Thyroid gland (tissue), 4 donors: Measurements from ENCODE around the gene CCDC126. TPM values are rescaled to one million over a fixed set of nuclear protein-coding genes. Genes with fewer than 3 reads are reported as not detected.

ENCODE experiments used
- DNase-seq, 2 donors: peaks; one replicate each; pipeline ENCODE4 v3.0.0-alpha.2; 2019
- H3K27ac ChIP-seq, 3 donors: fragments of 200-600 bp; sonication (generic); 1 replicate in 2 of 3; 2 replicates in 1 of 3; pipeline ENCODE4 v1.5.1; 2016 to 2019; ENCODE audit warnings: mild to moderate bottlenecking in 1 of 3, moderate library complexity in 1 of 3
- H3K27me3 ChIP-seq: fragments of 200-600 bp; sonication (generic); one replicate; pipeline ENCODE4 v1.5.1; 2019
- H3K36me3 ChIP-seq, 2 donors: fragments of 200-600 bp; sonication (generic); one replicate each; pipeline ENCODE4 v1.5.1; 2016 to 2019
- H3K4me1 ChIP-seq, 2 donors: fragments of 200-600 bp; sonication (generic); one replicate each; pipeline ENCODE4 v1.5.1; 2017 to 2019
- H3K4me3 ChIP-seq, 3 donors: fragments of 200-600 bp; sonication (generic); replicated peaks in 1 of 3; 1 replicate in 2 of 3; 2 replicates in 1 of 3; pipeline ENCODE4 v1.5.1; 2016; ENCODE audit warnings: mild to moderate bottlenecking in 1 of 3
- H3K9me3 ChIP-seq: fragments of 200-600 bp; sonication (generic); one replicate; pipeline ENCODE4 v1.5.1; 2017
- POLR2A ChIP-seq, 2 donors: fragments of 450-650 bp; IDR thresholded peaks; one replicate each; pipeline ENCODE4 v1.6.1; 2017; ENCODE audit warnings: antibody characterized with exemption in 2 of 2, mild to moderate bottlenecking in 2 of 2, moderate library complexity in 1 of 2
- WGBS, 2 donors: methylation state at CpG; one replicate each; pipeline ENCODE4 v1.1.5; 2017; 5-methylcytosine and 5-hydroxymethylcytosine counted together
- intact Hi-C: fragments of 100-400 bp; cut with DNase I; formaldehyde crosslinking; loops from one replicate; pipeline ENCODE4 v1.15.1; 2023
- total RNA-seq, 4 donors: library from RNA; depleted of rRNA; stranded (reverse); fragments of >200 nt; gene quantifications; one replicate each; pipeline ENCODE4 v1.2.3, GENCODE V29; 2016
- TF ChIP-seq, protein P1 (sequence below), 6 experiments: fragments of 200-600 bp in 3 of 6; fragments of 450-650 bp in 3 of 6; sonication (generic) in 3 of 6; IDR thresholded peaks; one replicate each; pipeline ENCODE4 v1.5.1; 2016 to 2019; ENCODE audit warnings: antibody characterized with exemption in 6 of 6, mild to moderate bottlenecking in 2 of 6, inconsistent platforms in 1 of 6, moderate library complexity in 1 of 6

Gene CCDC126
- total RNA-seq, 4 donors from 2014 or later = 21.1 to 26.8 (median 23.9) TPM

DNA sequence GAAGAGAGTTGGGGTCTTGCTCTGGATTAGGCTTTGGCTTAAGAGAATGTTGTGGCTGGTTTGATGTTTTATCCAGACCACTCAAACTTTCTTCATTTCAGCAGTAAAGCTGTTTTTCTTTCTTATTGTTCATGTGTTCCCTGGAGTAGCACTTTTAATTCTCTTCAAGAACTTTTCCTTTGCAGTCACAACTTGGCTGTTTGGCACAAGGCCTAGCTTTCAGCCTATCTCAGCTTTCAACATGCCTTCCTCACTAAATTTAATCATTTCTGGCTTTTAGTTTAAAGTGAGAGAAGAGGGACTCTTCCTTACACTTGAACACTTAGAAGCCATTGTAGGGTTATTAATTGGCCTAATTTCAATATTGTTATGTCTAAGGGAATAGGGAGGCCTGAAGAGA is 18.1 kb downstream of the CCDC126 start:
- DNase-seq = peak; percentile 61 to 69
- Histone ChIP-seq H3K36me3 (no peaks in the 10 kb centered on the region), H3K27me3 (no peaks in the 10 kb centered on the region), H3K4me3 (no peak overlapping the region), H3K9me3 (no peaks in the 10 kb centered on the region), H3K4me1 (peaks cover 4 to 14% of the 10 kb centered on the region in 2 donors), H3K27ac (no peak overlapping the region)
- TF ChIP-seq, protein P1, sequence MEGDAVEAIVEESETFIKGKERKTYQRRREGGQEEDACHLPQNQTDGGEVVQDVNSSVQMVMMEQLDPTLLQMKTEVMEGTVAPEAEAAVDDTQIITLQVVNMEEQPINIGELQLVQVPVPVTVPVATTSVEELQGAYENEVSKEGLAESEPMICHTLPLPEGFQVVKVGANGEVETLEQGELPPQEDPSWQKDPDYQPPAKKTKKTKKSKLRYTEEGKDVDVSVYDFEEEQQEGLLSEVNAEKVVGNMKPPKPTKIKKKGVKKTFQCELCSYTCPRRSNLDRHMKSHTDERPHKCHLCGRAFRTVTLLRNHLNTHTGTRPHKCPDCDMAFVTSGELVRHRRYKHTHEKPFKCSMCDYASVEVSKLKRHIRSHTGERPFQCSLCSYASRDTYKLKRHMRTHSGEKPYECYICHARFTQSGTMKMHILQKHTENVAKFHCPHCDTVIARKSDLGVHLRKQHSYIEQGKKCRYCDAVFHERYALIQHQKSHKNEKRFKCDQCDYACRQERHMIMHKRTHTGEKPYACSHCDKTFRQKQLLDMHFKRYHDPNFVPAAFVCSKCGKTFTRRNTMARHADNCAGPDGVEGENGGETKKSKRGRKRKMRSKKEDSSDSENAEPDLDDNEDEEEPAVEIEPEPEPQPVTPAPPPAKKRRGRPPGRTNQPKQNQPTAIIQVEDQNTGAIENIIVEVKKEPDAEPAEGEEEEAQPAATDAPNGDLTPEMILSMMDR (IDR thresholded peaks at IDR 0.05) = no peak
- no peak for TF ChIP-seq POLR2A (IDR thresholded peaks at IDR 0.05)
- intact Hi-C loops = no loop called here

DNA sequence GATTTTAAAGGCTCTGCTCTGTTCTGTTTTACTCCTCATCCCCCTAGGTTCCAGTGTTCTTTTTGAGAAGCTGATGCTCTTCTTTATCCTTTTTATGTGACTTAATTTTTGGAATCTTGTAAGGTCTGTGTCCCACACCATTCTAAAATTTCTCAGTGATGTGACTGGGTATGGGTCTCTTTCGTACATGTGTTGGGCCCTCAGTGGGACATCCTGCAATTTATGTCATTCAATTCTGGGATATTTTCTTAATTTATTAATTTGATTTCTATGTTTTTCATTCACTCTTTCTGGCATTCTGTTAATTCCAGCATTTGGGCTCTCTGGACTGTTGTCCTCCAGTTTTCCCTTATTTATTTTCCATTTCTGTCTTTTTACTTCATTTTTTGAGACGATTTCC is 19.4 kb downstream of the CCDC126 start:
- Histone ChIP-seq H3K4me3 (no peak overlapping the region), H3K9me3 (no peaks in the 10 kb centered on the region), H3K36me3 (no peaks in the 10 kb centered on the region), H3K27ac (no peak overlapping the region), H3K27me3 (no peaks in the 10 kb centered on the region), H3K4me1 (peaks cover 4 to 14% of the 10 kb centered on the region in 2 donors)
- DNase-seq = no peak
- WGBS, 2 donors = 95 to 99% methylated on average over 2 of the region's 2 CpGs
- TF ChIP-seq POLR2A (IDR thresholded peaks at IDR 0.05) = no peak
- TF ChIP-seq, protein P1 (IDR thresholded peaks at IDR 0.05) = no peak
- intact Hi-C loops = no loop called here

DNA sequence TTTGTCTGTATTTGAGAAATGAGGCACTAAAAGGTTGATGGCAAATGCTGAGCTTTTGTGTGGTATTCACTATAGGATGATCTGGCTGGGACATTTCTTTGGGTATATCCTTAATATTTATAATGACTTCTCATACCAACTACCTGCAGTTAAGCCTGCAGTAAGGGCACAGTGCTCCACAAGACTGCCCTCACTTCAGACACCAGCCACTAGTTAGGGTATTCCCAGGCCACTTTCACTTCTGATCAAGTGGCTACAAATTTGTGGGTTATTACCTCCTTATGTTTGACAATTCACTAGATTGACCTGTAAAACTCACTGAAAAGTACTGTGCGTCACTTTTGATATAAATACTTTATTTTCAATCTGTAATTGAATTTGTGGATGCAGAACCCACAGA is 20.3 kb downstream of the CCDC126 start:
- H3K36me3 ChIP-seq = no peaks in the 10 kb centered on the region
- peaks cover 4 to 14% of the 10 kb centered on the region in 2 donors for H3K4me1 ChIP-seq
- intact Hi-C loops = no loop called here
- TF ChIP-seq, protein P1 (IDR thresholded peaks at IDR 0.05) = no peak
- TF ChIP-seq POLR2A (IDR thresholded peaks at IDR 0.05) = no peak
- WGBS, 2 donors = 97% methylated on average over 1 of the region's 1 CpG
- no peak overlapping the region for H3K4me3 ChIP-seq
- no peak for DNase-seq
- no peak overlapping the region for H3K27ac ChIP-seq
- H3K9me3 ChIP-seq = no peaks in the 10 kb centered on the region
- no peaks in the 10 kb centered on the region for H3K27me3 ChIP-seq

DNA sequence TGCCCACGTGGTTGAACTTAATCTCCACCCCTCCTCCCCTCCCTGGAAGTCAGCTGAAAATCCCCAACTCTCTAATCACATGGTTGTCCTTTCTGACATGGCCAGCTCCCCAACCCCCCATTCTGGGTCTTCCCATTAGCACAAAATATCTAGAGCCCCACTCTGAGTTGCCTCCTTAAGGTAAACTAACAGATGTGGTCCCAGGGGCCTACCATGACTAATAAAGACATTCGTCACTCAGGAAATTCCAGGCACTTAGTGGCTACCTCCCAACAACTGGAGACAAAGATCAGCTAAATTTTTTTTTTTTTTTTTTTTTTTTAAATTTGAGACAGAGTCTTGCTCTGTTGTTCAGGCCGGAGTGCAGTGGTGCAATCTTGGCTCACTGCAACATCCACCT is 21.1 kb downstream of the CCDC126 start:
- whole genome bisulfite sequencing, 2 donors = 83 to 91% methylated on average over 3 of the region's 3 CpGs
- intact Hi-C loops = no loop called here
- H3K27me3 ChIP-seq = no peaks in the 10 kb centered on the region

DNA sequence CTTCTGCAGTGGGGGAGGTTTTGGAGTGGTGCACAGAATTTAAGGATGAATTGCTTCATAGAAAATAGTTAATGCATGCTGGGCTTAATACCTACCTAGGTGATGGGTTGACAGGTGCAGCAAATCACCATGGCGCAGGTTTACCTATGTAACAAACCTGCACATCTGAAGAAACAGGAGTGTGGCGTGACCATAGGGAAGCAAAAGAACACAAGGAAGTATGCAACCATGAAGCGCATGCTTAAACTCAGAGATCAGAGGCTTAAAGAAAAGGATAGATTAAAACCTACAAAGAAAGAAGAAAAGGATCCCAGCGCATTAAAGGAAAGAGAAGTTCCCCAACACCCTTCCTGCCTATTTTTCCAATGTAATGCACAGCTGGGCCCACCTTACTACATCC is 22.0 kb downstream of the CCDC126 start:
- 97 to 99% methylated on average over 4 of the region's 4 CpGs for WGBS, 2 donors
- no peak for DNase-seq

More for the DNA sequence above, 21.1 kb downstream of the CCDC126 start:
- Histone ChIP-seq H3K9me3 (no peaks in the 10 kb centered on the region), H3K27ac (no peak overlapping the region), H3K4me1 (peaks cover 4 to 14% of the 10 kb centered on the region in 2 donors), H3K4me3 (no peak overlapping the region), H3K36me3 (no peaks in the 10 kb centered on the region)
- DNase-seq = no peak
- TF ChIP-seq POLR2A (IDR thresholded peaks at IDR 0.05) = no peak
- TF ChIP-seq, protein P1 (IDR thresholded peaks at IDR 0.05) = no peak

More for the DNA sequence above, 22.0 kb downstream of the CCDC126 start:
- intact Hi-C loops = no loop called here
- TF ChIP-seq, protein P1 (IDR thresholded peaks at IDR 0.05) = no peak
- TF ChIP-seq POLR2A (IDR thresholded peaks at IDR 0.05) = no peak
- H3K4me1 ChIP-seq = peaks cover 4 to 14% of the 10 kb centered on the region in 2 donors
- H3K9me3 ChIP-seq = no peaks in the 10 kb centered on the region
- H3K36me3 ChIP-seq = no peaks in the 10 kb centered on the region
- H3K4me3 ChIP-seq = no peak overlapping the region
- H3K27ac ChIP-seq = no peak overlapping the region
- H3K27me3 ChIP-seq = no peaks in the 10 kb centered on the region
